ENCODE results near the gene MACF1. TPM values are rescaled to one million over a fixed set of nuclear protein-coding genes. Genes with fewer than 3 reads are reported as not detected.

The MACF1 gene
- total and polyA plus RNA-seq, 2 of the 13 experiments (the other 11 are each of a cell fraction or from before 2014, with no cell fraction given): 36.7 to 65.4 TPM

- intact Hi-C loops (cut with micrococcal nuclease; ENCODE audit: unreplicated experiment) (loop anchor here (2.0 kb wide), 1 partner anchor 15 kb away; no protein-coding TSS in a partner anchor), in situ Hi-C loops (cut with HindIII; ENCODE audit: extremely low pct_ligation_motif_present, low pct_unique_long_range_greater_than_20kb) (no loop called here)
- POLR2A ChIA-PET: interaction anchor here (1.0 to 5.1 kb wide), 8 partner anchors 9 to 250 kb away, joined by 3 to 41 read pairs (median 7); no protein-coding TSS in a partner anchor
- peaks cover 34% of the 10 kb centered on the region for H3K79me2 ChIP-seq (ENCODE audit: insufficient read depth, low read length)
- BruUV-seq (replicated peaks): TSS peak; percentile 96
- H2AFZ ChIP-seq (ENCODE audit: low read length): no peak overlapping the region
- ATAC-seq (peak; percentile 63), DNase-seq (ENCODE audit: low spot score) (peak; percentile 79), FAIRE-seq (peak; percentile 84)
- peak overlapping the region; percentile 82 for H3K4me2 ChIP-seq (ENCODE audit: low read depth, low read length)
- H3K9me3 ChIP-seq (ENCODE audit: low read length): no peaks in the 10 kb centered on the region
- peaks cover 25% of the 10 kb centered on the region for H4K20me1 ChIP-seq (ENCODE audit: insufficient read depth, low read length)
- peaks cover 69% of the 10 kb centered on the region for H3K4me1 ChIP-seq (ENCODE audit: insufficient read depth, low read length)
- H3K27ac ChIP-seq (ENCODE audit: extremely low read length, insufficient read depth, low read length): peak overlapping the region; percentile 97
- H3K9ac ChIP-seq (ENCODE audit: insufficient read depth, low read depth, low read length): peak overlapping the region; percentile 98
- no peaks in the 10 kb centered on the region; a peak in 1 of 5 replicates for H3K27me3 ChIP-seq (ENCODE audit: control insufficient read depth in 1 of 2, insufficient read depth in 2 of 2, low read length in 2 of 2)
- peaks cover 0 to 7% of the 10 kb centered on the region in 2 experiments; a peak in 1 of 5 replicates for H3K36me3 ChIP-seq (replicated peaks in 1 of 2; ENCODE audit: control insufficient read depth in 1 of 2, insufficient read depth in 2 of 2, low read length in 2 of 2)
- CTCF ChIA-PET (ENCODE audit: low intra/inter-chr PET ratio, low total read pairs): no interaction called here
- H3K4me3 ChIP-seq (replicated peaks in 1 of 3; ENCODE audit: insufficient read depth in 1 of 3, low read depth in 2 of 3, low read length in 3 of 3): peak overlapping the region; percentile 63 to 89 (median 88)
- 0% methylated on average over 12 of the region's 38 CpGs for WGBS (ENCODE audit: low lambda C conversion rate)
- TF ChIP-seq SAP130 (CRISPR knock-in tag; IDR thresholded peaks at IDR 0.05; ENCODE audit: low read depth) (peak; percentile 60), ZNF589 (CRISPR knock-in tag; conservative IDR thresholded peaks at IDR 0.05) (no peak), AHDC1 (CRISPR knock-in tag; IDR thresholded peaks at IDR 0.05; ENCODE audit: borderline replicate concordance) (peak; percentile 49; the same call in 1 of the 2 replicates), ZNF703 (CRISPR knock-in tag; IDR thresholded peaks at IDR 0.05; ENCODE audit: borderline replicate concordance) (no peak), ZNF460 (CRISPR knock-in tag; IDR thresholded peaks at IDR 0.05; ENCODE audit: borderline replicate concordance) (no peak), ZBED4 (CRISPR knock-in tag; IDR thresholded peaks at IDR 0.05; ENCODE audit: borderline replicate concordance) (no peak), ZBTB4 (CRISPR knock-in tag; IDR thresholded peaks at IDR 0.05; ENCODE audit: borderline replicate concordance) (no peak), ZNF567 (CRISPR knock-in tag; IDR thresholded peaks at IDR 0.05; ENCODE audit: borderline replicate concordance) (peak; percentile 48; the same call in 1 of the 2 replicates), YEATS2 (CRISPR knock-in tag; IDR thresholded peaks at IDR 0.05; ENCODE audit: borderline replicate concordance) (no peak)
Observed at GRCh38 chr1:39407896-39408640, 203.6 kb downstream of the MACF1 start.

Data from HepG2 (cell line).